Thoracic aorta (tissue), 2 donors: ENCODE data around the gene TRIM31. TPM values are rescaled to one million over a fixed set of nuclear protein-coding genes. Genes with fewer than 3 reads are reported as not detected.

Source experiments
- total RNA-seq, 2 donors: library from RNA; depleted of rRNA; stranded (reverse); fragments of >200 nt; gene quantifications; one replicate each; pipeline versions ENCODE4 v1.1.0 to v1.2.3, GENCODE V29; 2016

TRIM31 gene
- total RNA-seq, 2 donors from 2014 or later: 2.0 TPM; not detected in 1

Other genes starting within 250 kb of the TRIM31 start
- gene HLA-A, start 170.6 kb downstream of the TRIM31 start, total RNA-seq: 100 to 1,000 TPM; 525 to 870 TPM
- 10 to 100 TPM; 11.2 to 19.1 TPM for gene POLR1H, start 51.8 kb downstream of the TRIM31 start, total RNA-seq
- gene PPP1R11, start 45.9 kb downstream of the TRIM31 start, total RNA-seq: 10 to 100 TPM; 25.2 to 45.5 TPM
- not detected for gene RNF39, start 37.3 kb downstream of the TRIM31 start, total RNA-seq
- not detected for gene TRIM40, start 23.1 kb upstream of the TRIM31 start, total RNA-seq
- gene TRIM10, start 48.1 kb upstream of the TRIM31 start, total RNA-seq: not detected
- not detected for gene TRIM15, start 50.5 kb upstream of the TRIM31 start, total RNA-seq
- gene TRIM26, start 100.3 kb upstream of the TRIM31 start, total RNA-seq: 10 to 100 TPM; 36.0 to 36.1 TPM
- 10 to 100 TPM; 11.0 to 30.9 TPM for gene TRIM39, start 213.8 kb upstream of the TRIM31 start, total RNA-seq
- 10 to 100 TPM; 20.8 to 49.7 TPM for gene RPP21, start 232.1 kb upstream of the TRIM31 start, total RNA-seq